Mesothelial cell of epicardium (in vitro differentiated cells): ENCODE measurements around the gene KRT8. TPM values are rescaled to one million over a fixed set of nuclear protein-coding genes. Genes with fewer than 3 reads are reported as not detected.

Experiments used
- DNase-seq, 2 experiments: peaks; one replicate each; pipeline ENCODE4 v3.0.0; 2021; ENCODE audit warnings: low spot score in 2 of 2; ENCODE audit not compliant: unreplicated experiment in 2 of 2
- H3K27ac Mint-ChIP-seq: 2 replicates; pipeline ENCODE4 v1.8.0; 2021; ENCODE audit warnings: mixed read lengths
- H3K27me3 Mint-ChIP-seq: 2 replicates; pipeline ENCODE4 v1.8.0; 2021; ENCODE audit warnings: low read depth, mixed read lengths
- H3K36me3 Mint-ChIP-seq: 2 replicates; pipeline ENCODE4 v1.8.0; 2021; ENCODE audit warnings: mixed read lengths
- H3K4me1 Mint-ChIP-seq: 2 replicates; pipeline ENCODE4 v1.8.0; 2021; ENCODE audit warnings: mixed read lengths
- H3K4me3 Mint-ChIP-seq: 2 replicates; pipeline ENCODE4 v1.8.0; 2021; ENCODE audit warnings: mild to moderate bottlenecking, moderate library complexity, mixed read lengths
- H3K9me3 Mint-ChIP-seq: 2 replicates; pipeline ENCODE4 v1.8.0; 2021; ENCODE audit warnings: mixed read lengths
- total RNA-seq: library from RNA; stranded (reverse); gene quantifications from 3 replicates; pipeline ENCODE4 v1.2.1, GENCODE V29; 2021
- TF ChIP-seq, protein P1 (sequence below): fragments of 200-600 bp; sonication (generic); IDR thresholded peaks from one replicate; pipeline ENCODE4 v1.5.0; 2021; ENCODE audit warnings: antibody characterized with exemption; ENCODE audit not compliant: unreplicated experiment

The KRT8 gene
- total RNA-seq, 1 donor from 2014 or later, result 1,131 TPM

DNA sequence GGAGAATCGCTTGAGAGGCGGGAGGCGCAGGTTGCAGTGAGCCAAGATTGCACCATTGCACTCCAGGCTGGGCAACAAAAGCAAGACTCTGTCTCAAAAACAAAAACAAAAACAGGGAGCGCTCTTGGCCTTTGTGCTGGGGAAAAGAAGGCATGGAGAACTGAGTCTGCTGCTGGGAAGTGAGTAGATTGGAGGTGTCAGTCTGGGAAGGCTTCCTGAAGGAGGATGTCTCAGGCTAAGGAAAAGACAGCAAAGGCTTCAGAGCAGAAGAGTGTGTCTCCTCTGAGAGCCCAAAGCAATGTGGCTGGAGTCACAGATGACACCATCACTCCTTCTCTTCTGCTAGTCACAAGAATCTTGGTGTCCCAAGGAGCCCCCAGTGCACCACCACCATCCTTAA, 23.1 kb upstream of the KRT8 start:
- no peak overlapping the region for H3K4me3 Mint-ChIP-seq

DNA sequence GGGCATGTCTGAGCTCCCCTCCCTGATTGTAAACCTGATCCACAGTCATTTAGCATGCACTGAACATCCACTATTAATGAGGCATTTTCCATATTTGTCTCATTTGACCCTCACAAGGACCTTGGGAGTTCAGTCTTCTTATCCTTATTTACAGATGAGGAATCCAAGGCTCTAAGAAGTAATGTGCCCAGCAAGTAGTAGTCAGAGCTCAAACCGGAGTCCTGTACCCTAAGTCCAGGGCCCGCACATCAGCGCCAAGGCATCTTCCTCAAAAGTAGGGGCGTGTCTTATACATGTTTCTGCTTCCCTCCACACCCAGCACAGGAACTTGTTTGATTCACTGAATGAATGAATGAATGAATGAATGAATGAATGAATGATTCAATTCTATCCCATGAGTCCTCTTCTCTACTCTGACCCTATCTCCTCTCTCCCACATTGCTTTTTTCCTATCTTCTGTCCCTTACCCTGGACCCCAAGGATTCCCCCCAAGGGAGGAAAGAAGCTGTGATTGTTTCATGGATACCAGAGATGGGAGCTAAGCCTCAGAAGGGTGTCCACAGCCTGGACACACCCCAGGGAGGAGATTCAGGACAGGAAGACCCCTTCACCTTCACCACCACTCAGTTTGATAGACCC, 21.8 kb upstream of the KRT8 start:
- no peak for DNase-seq
- Mint-ChIP-seq H3K4me3 (peak overlapping the region; percentile 2), H3K27me3 (no peaks in the 10 kb centered on the region), H3K36me3 (no peaks in the 10 kb centered on the region), H3K27ac (peak overlapping the region; percentile 100), H3K4me1 (peaks cover 60% of the 10 kb centered on the region), H3K9me3 (no peaks in the 10 kb centered on the region)
- TF ChIP-seq, protein P1, sequence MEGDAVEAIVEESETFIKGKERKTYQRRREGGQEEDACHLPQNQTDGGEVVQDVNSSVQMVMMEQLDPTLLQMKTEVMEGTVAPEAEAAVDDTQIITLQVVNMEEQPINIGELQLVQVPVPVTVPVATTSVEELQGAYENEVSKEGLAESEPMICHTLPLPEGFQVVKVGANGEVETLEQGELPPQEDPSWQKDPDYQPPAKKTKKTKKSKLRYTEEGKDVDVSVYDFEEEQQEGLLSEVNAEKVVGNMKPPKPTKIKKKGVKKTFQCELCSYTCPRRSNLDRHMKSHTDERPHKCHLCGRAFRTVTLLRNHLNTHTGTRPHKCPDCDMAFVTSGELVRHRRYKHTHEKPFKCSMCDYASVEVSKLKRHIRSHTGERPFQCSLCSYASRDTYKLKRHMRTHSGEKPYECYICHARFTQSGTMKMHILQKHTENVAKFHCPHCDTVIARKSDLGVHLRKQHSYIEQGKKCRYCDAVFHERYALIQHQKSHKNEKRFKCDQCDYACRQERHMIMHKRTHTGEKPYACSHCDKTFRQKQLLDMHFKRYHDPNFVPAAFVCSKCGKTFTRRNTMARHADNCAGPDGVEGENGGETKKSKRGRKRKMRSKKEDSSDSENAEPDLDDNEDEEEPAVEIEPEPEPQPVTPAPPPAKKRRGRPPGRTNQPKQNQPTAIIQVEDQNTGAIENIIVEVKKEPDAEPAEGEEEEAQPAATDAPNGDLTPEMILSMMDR, result no peak

More for the DNA sequence above, 23.1 kb upstream of the KRT8 start:
- no peaks in the 10 kb centered on the region for H3K36me3 Mint-ChIP-seq
- no peak for DNase-seq
- peak overlapping the region; percentile 100 for H3K27ac Mint-ChIP-seq
- H3K27me3 Mint-ChIP-seq, result no peaks in the 10 kb centered on the region
- H3K9me3 Mint-ChIP-seq, result no peaks in the 10 kb centered on the region
- H3K4me1 Mint-ChIP-seq, result peaks cover 50% of the 10 kb centered on the region
- TF ChIP-seq, protein P1, result no peak

DNA sequence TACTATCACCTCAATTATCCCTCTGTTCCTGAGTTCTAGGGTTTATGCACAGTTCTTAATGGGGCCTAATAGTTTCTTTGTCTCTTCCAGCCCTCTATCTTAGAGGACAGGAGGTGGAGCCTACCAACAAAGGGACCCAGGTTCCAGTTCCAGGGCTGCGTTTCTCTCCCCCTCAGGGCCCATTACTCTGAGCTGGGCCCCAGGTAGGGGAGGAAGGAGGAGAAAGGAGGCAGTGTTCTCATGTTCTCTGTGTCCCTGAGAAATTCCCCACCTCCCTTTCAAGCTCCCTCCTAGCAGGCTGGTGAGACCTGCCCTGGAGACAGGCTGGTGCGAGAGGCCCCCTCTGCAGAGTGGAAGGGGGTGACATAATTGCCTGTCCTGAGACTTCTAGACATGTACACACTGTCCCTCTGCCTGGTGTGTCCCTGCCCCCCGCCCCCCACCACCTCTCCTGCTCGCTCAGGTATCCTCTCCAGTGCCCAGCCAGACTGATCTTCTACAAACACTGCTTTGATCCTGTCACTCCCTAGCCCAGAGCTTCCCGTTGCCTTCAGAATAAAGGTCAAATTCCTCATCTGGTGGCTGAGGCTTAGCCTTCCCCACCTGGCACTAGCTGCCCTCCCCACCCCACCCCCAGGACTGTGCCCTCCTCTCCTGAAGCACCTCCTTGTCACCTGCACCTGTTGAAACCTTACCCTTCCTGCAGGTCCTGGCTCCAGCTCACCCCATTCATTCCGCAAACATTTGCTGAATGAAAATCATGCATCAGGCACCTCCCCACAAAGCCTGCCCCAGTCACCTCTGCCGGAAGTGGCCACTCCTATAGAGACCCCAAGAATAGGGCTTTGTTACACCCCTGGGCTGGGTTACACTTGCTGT, 21.1 kb upstream of the KRT8 start:
- Mint-ChIP-seq H3K36me3 (no peaks in the 10 kb centered on the region), H3K27me3 (no peaks in the 10 kb centered on the region), H3K27ac (peak overlapping the region; percentile 100), H3K9me3 (no peaks in the 10 kb centered on the region), H3K4me3 (peak overlapping the region; percentile 2), H3K4me1 (peaks cover 68% of the 10 kb centered on the region)
- DNase-seq, result no peak
- TF ChIP-seq, protein P1, result no peak

DNA sequence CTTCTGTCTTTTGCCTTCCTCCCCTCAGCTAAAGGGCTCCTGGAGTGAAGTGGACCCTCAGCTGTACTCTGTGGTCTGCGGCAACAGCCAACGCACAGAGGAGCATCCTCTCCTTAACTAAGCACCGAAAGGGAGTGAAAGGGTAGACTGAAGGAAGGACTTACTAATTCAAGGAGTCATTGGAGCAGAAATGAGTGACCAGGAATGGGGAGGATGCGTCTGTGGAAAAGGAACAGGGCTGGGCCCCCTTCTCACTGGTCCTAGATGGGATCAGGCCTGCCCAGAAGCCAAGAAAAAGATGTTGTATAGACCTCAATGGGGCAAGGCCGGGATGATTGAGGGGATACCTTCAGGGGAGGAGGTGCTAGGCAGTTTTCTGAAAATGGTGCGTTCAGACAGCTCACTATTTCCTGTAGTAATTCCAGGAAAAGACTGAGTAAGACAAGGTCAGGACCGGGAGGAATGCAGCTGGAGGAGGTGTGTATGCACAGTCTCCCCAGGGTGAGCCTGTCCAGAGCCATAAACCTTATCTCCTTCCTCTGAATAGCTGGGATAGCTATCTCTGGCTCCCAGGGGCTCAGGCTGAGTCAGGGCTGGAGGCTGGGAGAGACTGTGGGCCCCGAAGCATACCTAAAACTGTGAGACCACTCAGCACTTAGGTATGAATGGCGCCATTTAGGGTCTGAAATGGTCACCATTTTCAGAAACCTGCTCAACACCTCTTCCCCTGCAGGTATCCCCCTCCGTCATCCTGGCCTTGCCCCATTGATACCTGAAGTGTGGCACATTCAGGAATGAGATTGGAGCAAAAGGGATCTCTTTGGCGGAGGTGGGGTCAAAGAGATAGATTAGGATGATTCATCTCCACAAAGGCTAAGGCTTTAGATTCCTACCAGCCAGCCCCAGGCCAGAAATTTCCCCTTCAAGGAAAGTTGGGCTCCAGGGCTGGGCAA, 20.2 kb upstream of the KRT8 start:
- no peak overlapping the region for H3K4me3 Mint-ChIP-seq
- no peaks in the 10 kb centered on the region for H3K9me3 Mint-ChIP-seq
- peaks cover 73% of the 10 kb centered on the region for H3K4me1 Mint-ChIP-seq

More for the DNA sequence above, 20.2 kb upstream of the KRT8 start:
- Mint-ChIP-seq H3K36me3 (no peaks in the 10 kb centered on the region), H3K27ac (peak overlapping the region; percentile 100), H3K27me3 (no peaks in the 10 kb centered on the region)
- TF ChIP-seq, protein P1, result no peak
- DNase-seq, result no peak
